HEK293 (cell line): ENCODE measurements around the gene FHL3.

ENCODE experiments used
- CTCF ChIA-PET: fragments of 350-600 bp; formaldehyde crosslinking; extraction: SDS; loops from one replicate; lab custom pipeline; 2021; ENCODE audit warnings: antibody characterized with exemption; lab: Yijun Ruan, JAX
- POLR2A ChIA-PET: fragments of 300-600 bp; formaldehyde crosslinking; extraction: SDS; loops from one replicate; lab custom pipeline; 2020; ENCODE audit warnings: antibody characterized with exemption, inconsistent platforms; lab: Yijun Ruan, JAX
- H3K27ac ChIP-seq: fragments of 200-500 bp; sonication (Bioruptor generic); 2 replicates; pipeline ENCODE4 v1.5.1; 2014; ENCODE audit warnings: low read depth, low read length, control low read depth, inconsistent platforms; ENCODE audit errors: extremely low read depth
- H3K36me3 ChIP-seq, 2 experiments: fragments of 200-500 bp in 1 of 2; sonication (Bioruptor generic) in 1 of 2; 1 replicate in 1 of 2; 2 replicates in 1 of 2; pipeline ENCODE4 v1.5.1; 2014 to 2017; ENCODE audit warnings: inconsistent platforms in 2 of 2, low read length in 2 of 2; ENCODE audit not compliant: control insufficient read depth in 2 of 2, insufficient read depth in 1 of 2
- H3K4me1 ChIP-seq: fragments of 200-500 bp; sonication (Bioruptor generic); 2 replicates; pipeline ENCODE4 v1.5.1; 2014; ENCODE audit warnings: mild to moderate bottlenecking, low read length, inconsistent platforms; ENCODE audit not compliant: control insufficient read depth, insufficient read depth
- H3K4me3 ChIP-seq: 2 replicates; pipeline ENCODE4 v1.5.1; 2011; ENCODE audit warnings: low read depth, mild to moderate bottlenecking, control low read depth, low read length, moderate library complexity
- H3K9me3 ChIP-seq: fragments of 200-500 bp; sonication (Bioruptor generic); 2 replicates; pipeline ENCODE4 v1.5.1; 2014; ENCODE audit warnings: low read depth, low read length, inconsistent platforms; ENCODE audit not compliant: control insufficient read depth, insufficient read depth
- ATF2 ChIP-seq: fragments of 450-650 bp; formaldehyde crosslinking; IDR thresholded peaks from 2 replicates; pipeline ENCODE4 v1.5.1; 2016; ENCODE audit warnings: missing biosample characterization, missing genetic modification characterization, low read depth
- BCL11B ChIP-seq: fragments of 450-650 bp; formaldehyde crosslinking; IDR thresholded peaks from 2 replicates; pipeline ENCODE4 v1.5.1; 2016; ENCODE audit warnings: low read depth, missing biosample characterization, missing genetic modification characterization
- KLF9 ChIP-seq: fragments of 450-650 bp; formaldehyde crosslinking; IDR thresholded peaks from 2 replicates; pipeline ENCODE4 v1.5.1; 2016; ENCODE audit warnings: missing biosample characterization, missing genetic modification characterization, low read depth
- MYNN ChIP-seq: fragments of 450-650 bp; formaldehyde crosslinking; IDR thresholded peaks from 2 replicates; pipeline ENCODE4 v1.5.1; 2016; ENCODE audit warnings: missing biosample characterization, missing genetic modification characterization, borderline replicate concordance
- REST ChIP-seq: fragments of 450-650 bp; formaldehyde crosslinking; IDR thresholded peaks from 2 replicates; pipeline ENCODE4 v1.5.1; 2016; ENCODE audit warnings: missing biosample characterization, missing genetic modification characterization
- SP2 ChIP-seq: fragments of 450-650 bp; formaldehyde crosslinking; IDR thresholded peaks from 2 replicates; pipeline ENCODE4 v1.5.1; 2016; ENCODE audit warnings: missing biosample characterization, missing genetic modification characterization
- SP3 ChIP-seq: fragments of 450-650 bp; formaldehyde crosslinking; IDR thresholded peaks from 2 replicates; pipeline ENCODE4 v1.5.1; 2016; ENCODE audit warnings: missing biosample characterization, missing genetic modification characterization
- YY2 ChIP-seq: fragments of 450-650 bp; formaldehyde crosslinking; IDR thresholded peaks from 2 replicates; pipeline ENCODE4 v1.5.1; 2016; ENCODE audit warnings: missing biosample characterization, missing genetic modification characterization
- ZBTB11 ChIP-seq: fragments of 450-650 bp; formaldehyde crosslinking; conservative IDR thresholded peaks from 2 replicates; pipeline ENCODE4 v1.5.1; 2016; ENCODE audit warnings: low read depth, missing biosample characterization, missing genetic modification characterization
- ZBTB26 ChIP-seq: fragments of 450-650 bp; formaldehyde crosslinking; optimal IDR thresholded peaks from 2 replicates; pipeline ENCODE3; 2016; ENCODE audit warnings: missing biosample characterization, mild to moderate bottlenecking, missing genetic modification characterization
- ZNF248 ChIP-seq: fragments of 450-650 bp; formaldehyde crosslinking; IDR thresholded peaks from 2 replicates; pipeline ENCODE4 v1.5.1; 2017; ENCODE audit warnings: missing biosample characterization, missing genetic modification characterization
- ZNF311 ChIP-seq: fragments of 450-650 bp; formaldehyde crosslinking; IDR thresholded peaks from 2 replicates; pipeline ENCODE4 v1.5.1; 2017; ENCODE audit warnings: missing biosample characterization, missing genetic modification characterization, borderline replicate concordance
- ZNF37A ChIP-seq: fragments of 450-650 bp; IDR thresholded peaks from 2 replicates; pipeline ENCODE4 v1.5.1; 2018; ENCODE audit warnings: missing biosample characterization, missing genetic modification characterization
- ZNF416 ChIP-seq: fragments of 450-650 bp; formaldehyde crosslinking; IDR thresholded peaks from 2 replicates; pipeline ENCODE4 v1.5.1; 2016; ENCODE audit warnings: missing biosample characterization, missing genetic modification characterization
- ZNF518A ChIP-seq: fragments of 450-650 bp; formaldehyde crosslinking; conservative IDR thresholded peaks from 2 replicates; pipeline ENCODE4 v1.5.1; 2016; ENCODE audit warnings: low read depth, missing biosample characterization, missing genetic modification characterization
- ZNF544 ChIP-seq: fragments of 450-650 bp; formaldehyde crosslinking; IDR thresholded peaks from 2 replicates; pipeline ENCODE4 v1.5.0; 2017; ENCODE audit warnings: missing biosample characterization, missing genetic modification characterization
- ZNF580 ChIP-seq: fragments of 450-650 bp; formaldehyde crosslinking; IDR thresholded peaks from 2 replicates; pipeline ENCODE4 v1.5.1; 2016; ENCODE audit warnings: missing biosample characterization, missing genetic modification characterization
- ZSCAN23 ChIP-seq: fragments of 450-650 bp; formaldehyde crosslinking; IDR thresholded peaks from 2 replicates; pipeline ENCODE4 v1.5.1; 2016; ENCODE audit warnings: missing biosample characterization, missing genetic modification characterization
- ZXDB ChIP-seq: fragments of 450-650 bp; formaldehyde crosslinking; IDR thresholded peaks from 2 replicates; pipeline ENCODE4 v1.5.1; 2016; ENCODE audit warnings: missing biosample characterization, missing genetic modification characterization

The FHL3 gene

GRCh38 chr1:38015978-38016725 is 10.8 kb upstream of the FHL3 start (continued):
- no peak for TF ChIP-seq ZNF248

- ChIA-PET CTCF (interaction anchor here (0.6 to 1.1 kb wide), 4 partner anchors 10 to 322 kb away, joined by 3 to 6 read pairs (median 4); partner anchors contain the start of gene SF3A3), POLR2A (interaction anchor here (0.6 to 3.8 kb wide), 4 partner anchors 14 to 476 kb away, joined by 4 to 44 read pairs (median 7); partner anchors contain the start of gene SF3A3)
- H3K27ac ChIP-seq, result no peak overlapping the region
- TF ChIP-seq ZBTB26 (tag by site-specific recombination) (no peak), ZNF544 (tag by site-specific recombination) (no peak), ZSCAN23 (tag by site-specific recombination) (no peak), ZNF416 (tag by site-specific recombination) (no peak), MYNN (tag by site-specific recombination) (no peak), BCL11B (tag by site-specific recombination) (no peak), SP2 (no peak), ZNF518A (tag by site-specific recombination) (no peak), ZNF580 (tag by site-specific recombination) (no peak), YY2 (tag by site-specific recombination) (no peak), ZBTB11 (tag by site-specific recombination) (no peak), ZNF311 (tag by site-specific recombination) (no peak), ATF2 (tag by site-specific recombination) (no peak), REST (tag by site-specific recombination) (no peak), SP3 (tag by site-specific recombination) (no peak), KLF9 (tag by site-specific recombination) (no peak), ZXDB (tag by site-specific recombination) (no peak), ZNF37A (tag by site-specific recombination) (no peak)
- no peaks in the 10 kb centered on the region for H3K9me3 ChIP-seq
- H3K36me3 ChIP-seq, result peaks cover 18 to 57% of the 10 kb centered on the region in 2 experiments
- no peak overlapping the region for H3K4me3 ChIP-seq
- no peaks in the 10 kb centered on the region for H3K4me1 ChIP-seq
Measured at GRCh38 chr1:38014724-38015424, 9.6 kb upstream of the FHL3 start.
